DOHH2 (cell line): Measurements from ENCODE around the gene CREB5.

ENCODE experiments used
- CTCF ChIP-seq: fragments of 200-600 bp; sonication (generic); IDR thresholded peaks from one replicate; pipeline ENCODE4 v1.5.1; 2014; ENCODE audit warnings: antibody characterized with exemption, mild to moderate bottlenecking, low read depth, low read length; ENCODE audit not compliant: poor library complexity, severe bottlenecking
- EZH2phosphoT487 ChIP-seq: fragments of 200-600 bp; sonication (generic); IDR thresholded peaks from 2 replicates; pipeline ENCODE4 v1.6.1; 2017; ENCODE audit warnings: borderline replicate concordance, mild to moderate bottlenecking, antibody characterized with exemption, low read length, moderate library complexity, mixed read lengths

- TF ChIP-seq CTCF (no peak), EZH2phosphoT487 (no peak)
Measured at GRCh38 chr7:28627263-28627653, 214.9 kb downstream of the CREB5 start.
